ENCODE measurements around the gene KIAA1328. TPM values are rescaled to one million over a fixed set of nuclear protein-coding genes. Genes with fewer than 3 reads are reported as not detected.

KIAA1328 gene
- total RNA-seq, 4 donors from 2014 or later: 11.3 to 26.1 (median 15.3) TPM

- no peak overlapping the region for H3K27ac ChIP-seq
- H3K36me3 ChIP-seq: no peaks in the 10 kb centered on the region
- TF ChIP-seq EP300 (IDR thresholded peaks at IDR 0.05) (no peak), POLR2AphosphoS5 (IDR thresholded peaks at IDR 0.05) (no peak), POLR2A (IDR thresholded peaks at IDR 0.05) (no peak), CTCF (IDR thresholded peaks at IDR 0.05) (no peak)
- H3K27me3 ChIP-seq: no peaks in the 10 kb centered on the region
- 24 to 32% methylated on average over 4 of the region's 4 CpGs for WGBS, 2 donors (ENCODE audit: low coverage in 1 of 2)
- ATAC-seq: no peak
- H3K4me3 ChIP-seq: no peak overlapping the region
- no peaks in the 10 kb centered on the region for H3K9me3 ChIP-seq
- H3K4me1 ChIP-seq: peaks cover 0 to 16% (median 0%) of the 10 kb centered on the region in 3 donors
These were observed 121.4 kb downstream of the KIAA1328 start for GRCh38 chr18:36950282-36950681.

GRCh38 chr18:36950960-36951359, 122.0 kb downstream of the KIAA1328 start:
- H3K9me3 ChIP-seq: no peaks in the 10 kb centered on the region
- 29 to 30% methylated on average over 1 to 2 of the region's 2 CpGs for WGBS, 2 donors (ENCODE audit: low coverage in 1 of 2)
- peaks cover 0 to 16% (median 0%) of the 10 kb centered on the region in 3 donors for H3K4me1 ChIP-seq
- peaks cover 0 to 4% of the 10 kb centered on the region in 2 donors for H3K36me3 ChIP-seq
- no peak overlapping the region for H3K4me3 ChIP-seq
- ATAC-seq: no peak
- TF ChIP-seq EP300 (IDR thresholded peaks at IDR 0.05) (no peak), CTCF (IDR thresholded peaks at IDR 0.05) (no peak), POLR2AphosphoS5 (IDR thresholded peaks at IDR 0.05) (no peak), POLR2A (IDR thresholded peaks at IDR 0.05) (no peak)
- no peaks in the 10 kb centered on the region for H3K27me3 ChIP-seq
- no peak overlapping the region for H3K27ac ChIP-seq

DNA sequence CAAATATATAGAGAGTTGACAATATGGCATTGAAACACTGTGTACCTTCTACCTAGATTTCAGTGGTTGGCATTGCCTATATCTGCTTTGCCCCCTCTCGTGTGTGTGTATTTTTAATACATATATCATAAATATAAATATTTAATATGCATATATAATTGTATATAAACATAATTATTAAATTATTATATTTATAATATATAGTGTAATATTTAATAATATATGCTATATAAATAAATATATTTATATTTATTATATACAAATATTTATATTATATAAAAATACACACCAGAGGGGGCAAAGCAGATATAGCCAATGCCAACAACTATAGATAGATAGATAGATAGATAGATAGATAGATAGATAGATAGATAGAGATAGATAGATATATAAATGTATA, 124.1 kb downstream of the KIAA1328 start:
- peaks cover 0 to 16% (median 0%) of the 10 kb centered on the region in 3 donors for H3K4me1 ChIP-seq
- TF ChIP-seq CTCF (IDR thresholded peaks at IDR 0.05) (no peak), POLR2A (IDR thresholded peaks at IDR 0.05) (no peak), POLR2AphosphoS5 (IDR thresholded peaks at IDR 0.05) (no peak), EP300 (IDR thresholded peaks at IDR 0.05) (no peak)
- no peak overlapping the region for H3K27ac ChIP-seq
- H3K27me3 ChIP-seq: no peaks in the 10 kb centered on the region
- no peaks in the 10 kb centered on the region for H3K9me3 ChIP-seq
- 85 to 100% methylated on average over 1 of the region's 1 CpG for WGBS, 2 donors (ENCODE audit: low coverage in 1 of 2)
- ATAC-seq: no peak
- peaks cover 0 to 13% of the 10 kb centered on the region in 2 donors for H3K36me3 ChIP-seq
- no peak overlapping the region for H3K4me3 ChIP-seq

DNA sequence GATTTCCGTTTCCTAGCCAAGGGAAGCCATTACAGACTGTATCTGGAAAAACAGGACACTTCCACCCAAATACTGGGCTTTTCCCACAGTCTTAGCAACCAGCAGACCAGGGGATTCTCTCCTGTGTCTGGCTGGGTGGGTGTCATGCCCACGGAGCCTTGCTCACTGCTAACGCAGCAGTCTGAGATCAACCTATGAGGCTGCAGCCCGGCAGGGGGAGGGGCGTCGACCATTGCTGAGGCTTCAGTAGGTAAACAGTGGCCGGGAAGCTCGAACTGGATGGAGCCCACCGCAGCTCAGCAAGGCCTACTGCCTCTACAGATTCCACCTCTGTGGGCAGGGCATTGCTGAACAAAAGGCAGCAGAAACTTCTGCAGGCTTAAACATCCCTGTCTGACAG, 131.1 kb downstream of the KIAA1328 start:
- ATAC-seq: no peak
- Histone ChIP-seq H3K4me3 (no peak overlapping the region), H3K27ac (no peak overlapping the region), H3K36me3 (peaks cover 0 to 31% of the 10 kb centered on the region in 2 donors), H3K27me3 (no peaks in the 10 kb centered on the region), H3K9me3 (no peaks in the 10 kb centered on the region), H3K4me1 (no peaks in the 10 kb centered on the region)
- TF ChIP-seq CTCF (IDR thresholded peaks at IDR 0.05) (no peak), EP300 (IDR thresholded peaks at IDR 0.05) (no peak), POLR2AphosphoS5 (IDR thresholded peaks at IDR 0.05) (no peak), POLR2A (IDR thresholded peaks at IDR 0.05) (no peak)
- 81 to 100% methylated on average over 1 to 3 of the region's 9 CpGs for WGBS, 2 donors (ENCODE audit: low coverage in 1 of 2)

GRCh38 chr18:36963464-36963863, 134.5 kb downstream of the KIAA1328 start:
- TF ChIP-seq CTCF (IDR thresholded peaks at IDR 0.05) (no peak), EP300 (IDR thresholded peaks at IDR 0.05) (no peak), POLR2AphosphoS5 (IDR thresholded peaks at IDR 0.05) (no peak)
- WGBS, 2 donors (ENCODE audit: low coverage in 1 of 2): 89 to 94% methylated on average over 2 of the region's 2 CpGs
- no peak overlapping the region for H3K4me3 ChIP-seq
- H3K4me1 ChIP-seq: no peaks in the 10 kb centered on the region
- ATAC-seq: no peak
- H3K9me3 ChIP-seq: no peaks in the 10 kb centered on the region
- H3K36me3 ChIP-seq: peaks cover 0 to 18% of the 10 kb centered on the region in 2 donors
- H3K27me3 ChIP-seq: no peaks in the 10 kb centered on the region
- H3K27ac ChIP-seq: no peak overlapping the region
